Parathyroid adenoma (tissue), 2 donors: Measurements from ENCODE around the gene CDSN.

Experiments used
- H2AFZ ChIP-seq: fragments of 300-600 bp; sonication (generic); one replicate; pipeline ENCODE4 v1.7.0; 2017; ENCODE audit warnings: antibody characterized with exemption, mild to moderate bottlenecking
- H3K27ac ChIP-seq: fragments of 300-600 bp; sonication (generic); one replicate; pipeline ENCODE4 v1.7.0; 2017
- H3K27me3 ChIP-seq: fragments of 300-600 bp; sonication (generic); one replicate; pipeline ENCODE4 v1.7.0; 2017; ENCODE audit warnings: low read length; ENCODE audit not compliant: control insufficient read depth, insufficient read depth
- H3K36me3 ChIP-seq: fragments of 300-600 bp; sonication (generic); one replicate; pipeline ENCODE4 v1.7.0; 2017; ENCODE audit warnings: low read length; ENCODE audit not compliant: control insufficient read depth, insufficient read depth
- H3K4me1 ChIP-seq: fragments of 300-600 bp; sonication (generic); one replicate; pipeline ENCODE4 v1.7.0; 2017; ENCODE audit warnings: control low read depth
- H3K4me2 ChIP-seq: fragments of 300-600 bp; sonication (generic); one replicate; pipeline ENCODE4 v1.7.0; 2017; ENCODE audit warnings: low read length
- H3K4me3 ChIP-seq: fragments of 300-600 bp; sonication (generic); one replicate; pipeline ENCODE4 v1.7.0; 2017; ENCODE audit warnings: low read depth, low read length
- H3K79me2 ChIP-seq: fragments of 300-600 bp; sonication (generic); one replicate; pipeline ENCODE4 v1.7.0; 2017; ENCODE audit warnings: control low read depth
- H3K9ac ChIP-seq: fragments of 300-600 bp; sonication (generic); one replicate; pipeline ENCODE4 v1.7.0; 2017; ENCODE audit warnings: mild to moderate bottlenecking
- H3K9me3 ChIP-seq: fragments of 300-600 bp; sonication (generic); one replicate; pipeline ENCODE4 v1.7.0; 2017; ENCODE audit warnings: low read length; ENCODE audit not compliant: control insufficient read depth
- CTCF ChIP-seq: fragments of 300-600 bp; sonication (generic); IDR thresholded peaks from one replicate; pipeline ENCODE4 v1.7.0; 2017; ENCODE audit warnings: antibody characterized with exemption, mild to moderate bottlenecking
- donor health status: primary hyperparathyroidism.

The CDSN gene

GRCh38 chr6:31152781-31153180, 32.5 kb upstream of the CDSN start:
- H3K36me3 ChIP-seq: no peaks in the 10 kb centered on the region
- no peak overlapping the region for H3K27ac ChIP-seq

DNA sequence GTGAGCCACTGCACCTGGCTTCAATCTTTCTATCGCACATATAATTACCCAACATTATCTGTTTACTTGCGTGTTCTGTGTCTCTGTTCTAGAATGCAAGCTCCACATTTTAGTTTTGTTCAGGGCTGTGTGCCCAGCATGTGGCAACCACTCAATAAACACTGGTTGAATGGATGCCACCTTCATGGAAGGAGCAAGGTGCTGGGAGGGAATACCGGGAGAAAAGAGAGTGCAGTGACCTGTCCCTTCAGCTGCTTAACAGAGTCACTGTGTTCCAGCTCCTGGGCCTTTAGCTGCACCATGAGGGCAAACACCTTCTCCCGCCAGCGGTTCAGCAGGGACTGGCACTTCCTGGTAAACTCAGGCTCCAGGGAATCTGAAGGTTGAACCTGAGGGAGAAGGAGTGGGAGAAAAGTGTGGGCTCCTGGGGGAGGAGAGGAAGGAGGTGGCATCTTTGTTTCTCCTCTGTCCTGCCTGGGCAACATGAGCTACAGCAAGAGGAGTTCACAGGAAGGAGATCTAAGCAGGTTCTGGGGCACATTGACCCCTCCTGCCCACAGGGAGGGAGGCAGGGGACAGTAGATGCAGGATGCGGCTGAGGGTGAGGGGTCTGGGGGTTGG, 29.7 kb upstream of the CDSN start:
- Histone ChIP-seq H3K4me3 (no peak overlapping the region), H3K27me3 (no peaks in the 10 kb centered on the region), H3K9me3 (no peaks in the 10 kb centered on the region), H3K36me3 (no peaks in the 10 kb centered on the region), H3K4me1 (no peaks in the 10 kb centered on the region), H3K79me2 (no peaks in the 10 kb centered on the region), H3K4me2 (no peak overlapping the region), H3K9ac (no peak overlapping the region), H3K27ac (no peak overlapping the region), H2AFZ (no peak overlapping the region)
- no peak for TF ChIP-seq CTCF

More at GRCh38 chr6:31152781-31153180, 32.5 kb upstream of the CDSN start:
- Histone ChIP-seq H3K9me3 (no peaks in the 10 kb centered on the region), H3K4me1 (peaks cover 3% of the 10 kb centered on the region), H3K9ac (no peak overlapping the region), H3K79me2 (no peaks in the 10 kb centered on the region), H3K4me3 (no peak overlapping the region), H3K4me2 (no peak overlapping the region), H2AFZ (no peak overlapping the region), H3K27me3 (no peaks in the 10 kb centered on the region)
- no peak for TF ChIP-seq CTCF

- Histone ChIP-seq H3K36me3 (no peaks in the 10 kb centered on the region), H3K79me2 (no peaks in the 10 kb centered on the region), H3K27ac (no peak overlapping the region), H2AFZ (no peak overlapping the region), H3K27me3 (no peaks in the 10 kb centered on the region), H3K4me2 (no peak overlapping the region), H3K9me3 (no peaks in the 10 kb centered on the region), H3K4me1 (no peaks in the 10 kb centered on the region), H3K4me3 (no peak overlapping the region), H3K9ac (no peak overlapping the region)
- no peak for TF ChIP-seq CTCF
Measured at GRCh38 chr6:31145386-31145785, 25.1 kb upstream of the CDSN start.

DNA sequence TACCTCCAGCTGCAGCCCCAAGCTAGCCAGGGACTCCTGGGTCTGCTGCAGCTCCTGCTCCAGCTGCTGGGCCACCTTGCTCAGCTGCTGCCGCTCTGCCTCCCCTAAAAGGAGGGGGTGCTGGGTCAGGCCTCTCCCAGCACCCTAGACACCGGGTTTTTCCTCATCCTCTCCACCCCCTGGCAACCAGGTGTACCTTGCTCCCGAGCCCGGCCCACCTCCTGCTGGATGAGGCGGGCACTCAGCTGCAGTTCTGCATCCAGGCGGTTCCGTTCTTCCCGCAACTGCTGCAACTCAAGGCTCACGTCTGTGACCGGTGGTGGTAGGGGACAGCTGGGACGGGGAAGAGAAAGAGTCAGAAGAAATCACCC, 24.7 kb upstream of the CDSN start:
- Histone ChIP-seq H3K9me3 (no peaks in the 10 kb centered on the region), H2AFZ (no peak overlapping the region), H3K9ac (no peak overlapping the region), H3K4me2 (no peak overlapping the region), H3K27ac (no peak overlapping the region), H3K36me3 (no peaks in the 10 kb centered on the region), H3K4me1 (no peaks in the 10 kb centered on the region), H3K27me3 (no peaks in the 10 kb centered on the region), H3K4me3 (no peak overlapping the region), H3K79me2 (no peaks in the 10 kb centered on the region)
- TF ChIP-seq CTCF: no peak

DNA sequence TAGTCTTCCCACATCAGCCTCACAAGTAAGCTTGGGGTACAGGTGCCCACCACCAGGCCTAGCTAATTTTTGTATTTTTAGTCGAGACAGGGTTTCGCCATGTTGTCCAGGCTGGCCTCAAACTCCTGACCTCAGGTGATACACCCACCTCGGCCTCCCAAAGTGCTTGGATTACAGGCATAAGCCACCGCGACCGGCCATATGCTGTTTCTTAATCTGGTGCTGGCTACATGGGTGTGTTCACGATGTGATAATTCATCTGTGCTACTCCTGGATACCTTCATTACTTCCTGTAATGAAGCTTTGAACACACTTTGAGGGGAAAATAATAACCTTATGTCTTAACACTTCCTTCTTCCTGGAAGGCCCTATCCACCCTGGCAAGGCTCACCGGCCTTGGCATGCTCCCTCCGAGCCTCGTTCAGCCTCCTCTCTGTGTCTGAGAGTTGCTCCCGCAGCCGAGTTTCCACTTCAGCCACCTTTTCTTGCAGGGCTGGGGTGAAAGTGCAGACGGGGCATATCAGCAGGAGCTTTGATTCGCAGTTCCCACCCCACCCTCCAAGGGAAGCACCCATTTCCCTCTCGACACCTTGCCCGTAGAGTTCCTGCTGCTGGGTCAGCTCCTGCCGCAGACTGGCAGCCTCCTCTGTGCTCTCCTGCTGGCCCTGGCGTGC, 24.2 kb upstream of the CDSN start:
- no peak for TF ChIP-seq CTCF
- Histone ChIP-seq H3K4me2 (no peak overlapping the region), H3K9me3 (no peaks in the 10 kb centered on the region), H3K9ac (no peak overlapping the region), H3K4me1 (no peaks in the 10 kb centered on the region), H3K79me2 (no peaks in the 10 kb centered on the region), H3K4me3 (no peak overlapping the region), H3K27ac (no peak overlapping the region), H3K36me3 (no peaks in the 10 kb centered on the region), H3K27me3 (no peaks in the 10 kb centered on the region), H2AFZ (no peak overlapping the region)
